ENCODE measurements around the gene CSRP3. TPM values are rescaled to one million over a fixed set of nuclear protein-coding genes. Genes with fewer than 3 reads are reported as not detected.

The CSRP3 gene
- total RNA-seq, 4 donors from 2014 or later: not detected

DNA sequence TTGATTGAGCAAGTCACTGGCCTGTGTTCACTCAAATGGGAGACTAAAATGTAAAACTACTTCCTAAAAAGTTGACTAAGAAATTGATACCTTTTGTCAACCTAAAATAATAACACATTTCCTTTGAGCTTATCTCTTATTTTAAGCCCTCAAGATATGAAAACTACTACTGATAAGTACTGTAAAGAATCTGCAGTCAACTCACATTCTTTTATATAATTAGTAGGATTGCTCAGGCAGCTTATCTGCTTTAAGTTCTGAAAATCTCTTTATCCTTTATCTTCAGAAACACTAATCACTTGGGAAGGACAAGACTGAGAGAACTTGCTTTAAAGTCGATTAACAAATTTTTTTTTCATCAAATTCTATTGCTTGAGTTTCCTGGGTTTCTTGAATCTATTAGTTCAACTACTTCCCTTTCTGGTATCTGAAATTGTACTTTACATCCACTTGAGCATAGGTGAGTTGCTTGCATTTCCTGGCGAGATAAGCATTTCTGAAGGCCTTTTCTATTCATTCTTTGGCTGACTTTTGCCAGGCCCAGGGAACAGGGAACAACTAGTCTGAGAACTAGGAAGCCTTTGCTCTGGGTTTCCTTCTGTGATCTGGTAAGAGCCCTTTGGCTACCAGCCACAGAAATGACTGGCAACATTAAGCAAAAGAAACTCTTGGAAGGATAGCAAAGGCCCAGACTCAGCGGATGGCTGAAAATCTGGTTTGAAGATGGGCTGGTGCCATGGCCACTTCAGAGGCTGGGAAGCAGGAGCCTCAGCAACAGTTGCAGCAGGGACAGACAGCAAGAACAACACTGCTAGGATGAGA, 19.3 kb upstream of the CSRP3 start:
- H3K27ac ChIP-seq: no peak overlapping the region

DNA sequence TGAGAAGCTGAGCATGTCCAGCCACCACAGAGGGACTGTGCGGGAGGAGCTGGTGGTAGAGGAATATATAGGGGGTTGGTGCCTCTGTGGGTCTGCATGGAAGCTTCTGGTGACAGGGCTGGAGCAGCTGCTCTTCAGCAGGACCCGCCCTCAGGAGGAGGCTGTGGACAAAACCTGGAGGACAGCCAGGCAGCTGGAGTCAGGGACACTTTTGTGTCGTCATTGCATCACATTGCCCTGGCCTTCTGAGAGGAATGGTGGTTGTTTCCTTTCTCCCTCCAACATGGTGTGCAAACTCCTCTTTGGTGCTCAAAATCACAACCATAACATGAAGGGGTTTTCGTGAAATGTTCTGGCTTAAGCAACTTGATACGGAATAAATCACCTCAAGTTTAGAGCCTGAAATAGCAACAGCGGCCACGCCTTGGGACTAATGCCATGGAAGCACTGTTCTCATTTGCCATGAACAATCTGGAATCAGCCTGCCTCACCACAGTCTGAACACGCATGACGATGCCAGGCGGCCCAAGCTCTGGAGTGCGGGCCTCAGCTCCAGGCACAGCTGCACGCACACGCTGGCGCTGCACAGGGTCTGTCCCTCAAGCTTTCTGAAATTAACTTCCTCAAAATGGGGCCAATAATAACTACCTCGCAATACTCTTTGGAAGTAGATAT, 17.1 kb upstream of the CSRP3 start:
- H3K36me3 ChIP-seq: no peaks in the 10 kb centered on the region
- DNase-seq: no peak
- no peak overlapping the region for H3K4me3 ChIP-seq
- H3K27me3 ChIP-seq: no peaks in the 10 kb centered on the region
- TF ChIP-seq, protein P1, sequence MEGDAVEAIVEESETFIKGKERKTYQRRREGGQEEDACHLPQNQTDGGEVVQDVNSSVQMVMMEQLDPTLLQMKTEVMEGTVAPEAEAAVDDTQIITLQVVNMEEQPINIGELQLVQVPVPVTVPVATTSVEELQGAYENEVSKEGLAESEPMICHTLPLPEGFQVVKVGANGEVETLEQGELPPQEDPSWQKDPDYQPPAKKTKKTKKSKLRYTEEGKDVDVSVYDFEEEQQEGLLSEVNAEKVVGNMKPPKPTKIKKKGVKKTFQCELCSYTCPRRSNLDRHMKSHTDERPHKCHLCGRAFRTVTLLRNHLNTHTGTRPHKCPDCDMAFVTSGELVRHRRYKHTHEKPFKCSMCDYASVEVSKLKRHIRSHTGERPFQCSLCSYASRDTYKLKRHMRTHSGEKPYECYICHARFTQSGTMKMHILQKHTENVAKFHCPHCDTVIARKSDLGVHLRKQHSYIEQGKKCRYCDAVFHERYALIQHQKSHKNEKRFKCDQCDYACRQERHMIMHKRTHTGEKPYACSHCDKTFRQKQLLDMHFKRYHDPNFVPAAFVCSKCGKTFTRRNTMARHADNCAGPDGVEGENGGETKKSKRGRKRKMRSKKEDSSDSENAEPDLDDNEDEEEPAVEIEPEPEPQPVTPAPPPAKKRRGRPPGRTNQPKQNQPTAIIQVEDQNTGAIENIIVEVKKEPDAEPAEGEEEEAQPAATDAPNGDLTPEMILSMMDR (IDR thresholded peaks at IDR 0.05): no peak
- no peak for TF ChIP-seq POLR2A (IDR thresholded peaks at IDR 0.05)
- H3K27ac ChIP-seq: no peak overlapping the region
- H3K4me1 ChIP-seq: no peaks in the 10 kb centered on the region
- H3K9me3 ChIP-seq: no peaks in the 10 kb centered on the region

More for the DNA sequence above, 19.3 kb upstream of the CSRP3 start:
- Histone ChIP-seq H3K4me1 (peaks cover 0 to 5% (median 0%) of the 10 kb centered on the region in 4 donors), H3K36me3 (no peaks in the 10 kb centered on the region), H3K4me3 (no peak overlapping the region), H3K9me3 (no peaks in the 10 kb centered on the region), H3K27me3 (no peaks in the 10 kb centered on the region)
- TF ChIP-seq, protein P1 (IDR thresholded peaks at IDR 0.05): no peak
- TF ChIP-seq POLR2A (IDR thresholded peaks at IDR 0.05): no peak
- no peak for DNase-seq

DNA sequence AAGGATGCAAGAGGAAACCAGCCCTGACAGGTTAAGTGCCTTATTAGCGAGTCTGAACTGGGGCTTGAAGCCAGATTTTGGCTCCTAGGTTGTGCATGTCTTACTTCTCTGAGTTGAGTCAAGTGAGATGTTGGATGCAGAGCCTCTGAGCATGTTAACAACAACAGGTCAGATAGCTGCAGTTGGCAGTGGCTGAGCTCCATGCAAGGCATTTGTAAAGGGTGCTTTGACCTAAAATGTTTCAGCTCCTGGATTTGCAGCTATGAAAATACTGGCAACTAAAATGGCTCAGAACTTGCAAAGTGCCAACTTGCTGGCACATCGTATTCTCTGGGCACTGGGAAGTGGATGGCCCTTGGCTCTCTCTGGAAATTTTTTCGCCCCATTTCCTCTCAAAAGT, 16.4 kb upstream of the CSRP3 start:
- TF ChIP-seq POLR2A (IDR thresholded peaks at IDR 0.05): no peak
- TF ChIP-seq, protein P1 (IDR thresholded peaks at IDR 0.05): no peak
- H3K36me3 ChIP-seq: no peaks in the 10 kb centered on the region
- no peak overlapping the region for H3K27ac ChIP-seq
- no peaks in the 10 kb centered on the region for H3K4me1 ChIP-seq
- H3K27me3 ChIP-seq: no peaks in the 10 kb centered on the region
- H3K9me3 ChIP-seq: no peaks in the 10 kb centered on the region
- H3K4me3 ChIP-seq: no peak overlapping the region
- DNase-seq: no peak

DNA sequence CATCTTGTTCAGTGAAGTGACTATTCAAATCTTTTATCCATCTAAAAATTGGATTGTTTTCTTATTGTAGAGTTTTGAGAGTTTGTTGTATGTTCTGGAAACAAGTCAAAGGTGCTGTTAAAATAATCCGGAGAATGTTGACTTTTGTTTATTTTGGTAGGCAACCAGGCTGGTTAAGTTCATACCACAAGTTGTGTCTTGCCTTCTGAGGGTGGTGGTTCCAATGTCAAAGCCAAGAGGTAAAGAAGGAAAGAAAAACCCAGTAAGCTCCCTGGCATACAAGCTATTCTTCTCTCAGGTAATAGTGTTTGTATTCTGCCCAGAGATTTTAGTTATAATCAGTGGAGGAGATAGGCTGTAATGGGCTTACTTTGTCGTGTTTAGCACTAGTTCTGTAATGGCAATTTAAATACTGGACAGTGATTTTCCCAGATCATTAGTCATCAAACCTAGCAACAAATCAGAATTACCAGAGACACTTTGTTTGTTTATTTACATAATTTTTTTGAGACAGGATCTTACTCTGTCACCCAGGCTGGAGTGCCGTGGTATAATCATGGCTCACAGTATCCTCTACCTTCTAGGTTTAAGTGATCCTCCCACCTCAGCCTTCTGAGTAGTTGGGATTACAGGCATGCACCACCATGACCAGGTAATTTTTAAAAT, 15.1 kb upstream of the CSRP3 start:
- Histone ChIP-seq H3K27me3 (no peaks in the 10 kb centered on the region), H3K4me3 (no peak overlapping the region), H3K36me3 (no peaks in the 10 kb centered on the region), H3K4me1 (no peaks in the 10 kb centered on the region), H3K27ac (no peak overlapping the region), H3K9me3 (no peaks in the 10 kb centered on the region)
- TF ChIP-seq POLR2A (IDR thresholded peaks at IDR 0.05): no peak
- TF ChIP-seq, protein P1 (IDR thresholded peaks at IDR 0.05): no peak
- DNase-seq: no peak

DNA sequence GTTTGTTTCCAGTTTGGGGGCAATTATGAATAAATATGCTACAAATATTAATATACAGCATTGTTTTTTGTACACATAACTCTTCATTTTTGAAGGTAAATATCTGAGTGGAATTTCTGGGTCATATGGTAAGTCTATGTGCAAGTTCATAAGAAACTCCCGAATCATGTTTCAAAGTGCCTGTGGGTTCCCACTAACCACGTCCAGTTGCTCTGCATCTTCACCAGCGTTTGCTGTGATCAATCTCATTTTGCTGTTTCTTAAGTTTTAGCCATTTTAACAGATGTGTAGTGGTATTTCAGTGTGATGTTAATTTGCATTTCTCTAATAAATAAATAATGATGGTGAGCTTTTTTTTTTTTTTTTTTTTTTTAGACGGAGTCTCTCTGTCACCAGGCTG, 14.2 kb upstream of the CSRP3 start:
- H3K9me3 ChIP-seq: no peaks in the 10 kb centered on the region
- H3K4me3 ChIP-seq: no peak overlapping the region
- no peak for TF ChIP-seq POLR2A (IDR thresholded peaks at IDR 0.05)
- TF ChIP-seq, protein P1 (IDR thresholded peaks at IDR 0.05): no peak
- H3K4me1 ChIP-seq: no peaks in the 10 kb centered on the region
- no peaks in the 10 kb centered on the region for H3K27me3 ChIP-seq
- H3K27ac ChIP-seq: no peak overlapping the region
- H3K36me3 ChIP-seq: no peaks in the 10 kb centered on the region
- no peak for DNase-seq
